ENCODE measurements around the gene FAM186B.

Gene FAM186B

DNA sequence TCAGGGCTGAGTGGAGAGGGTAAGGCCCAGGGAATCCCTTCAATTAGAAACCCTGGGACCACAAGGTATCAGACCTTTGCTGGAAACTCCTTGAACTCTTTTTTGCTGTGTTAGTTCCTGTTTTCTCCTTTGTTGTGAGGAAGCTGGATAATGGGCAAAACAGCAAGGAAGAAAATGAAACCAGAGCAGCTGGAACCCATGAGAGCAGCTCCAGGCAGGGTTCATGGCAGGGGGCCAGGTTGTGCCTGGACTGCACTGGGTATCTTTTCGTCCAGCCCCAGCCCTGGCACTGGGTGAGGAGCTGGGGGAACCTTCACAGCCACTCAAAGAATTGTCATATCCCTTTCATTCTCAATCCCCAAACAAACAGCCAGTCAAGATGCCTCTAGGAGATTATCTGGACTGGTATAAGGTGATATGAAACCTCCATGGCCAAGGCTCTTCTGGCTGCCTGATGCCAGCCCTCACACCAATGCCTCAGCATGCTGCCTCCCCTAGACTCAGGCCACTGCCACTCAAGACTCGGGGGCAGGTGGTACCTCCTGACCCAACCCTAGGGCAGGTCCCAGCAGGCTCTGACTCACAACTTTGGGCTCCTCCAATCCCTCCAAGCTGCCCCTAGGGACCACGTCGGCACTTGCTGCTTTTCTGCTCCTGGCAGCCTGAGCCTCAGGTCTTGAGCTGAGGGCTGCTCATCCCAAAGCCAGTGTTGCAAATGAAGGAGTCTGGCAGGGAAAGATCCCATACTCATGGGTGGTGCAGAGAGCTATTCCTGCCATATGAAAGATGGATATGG is 16.5 kb downstream of the FAM186B start:
- no peaks in the 10 kb centered on the region for H3K79me2 ChIP-seq (ENCODE audit: low read length)
- no peak overlapping the region for H3K9ac ChIP-seq (ENCODE audit: low read length)
- no peaks in the 10 kb centered on the region for H3K27me3 ChIP-seq (ENCODE audit: low read depth, low read length)
- no peak overlapping the region for H3K4me3 ChIP-seq (ENCODE audit: low read length)
- H3K36me3 ChIP-seq (replicated peaks; ENCODE audit: low read depth, low read length), result peaks cover 11% of the 10 kb centered on the region
- no peaks in the 10 kb centered on the region for H4K20me1 ChIP-seq (ENCODE audit: insufficient read depth, low read length)
- H3K4me1 ChIP-seq (ENCODE audit: low read length), result no peaks in the 10 kb centered on the region
- TF ChIP-seq, protein P1, sequence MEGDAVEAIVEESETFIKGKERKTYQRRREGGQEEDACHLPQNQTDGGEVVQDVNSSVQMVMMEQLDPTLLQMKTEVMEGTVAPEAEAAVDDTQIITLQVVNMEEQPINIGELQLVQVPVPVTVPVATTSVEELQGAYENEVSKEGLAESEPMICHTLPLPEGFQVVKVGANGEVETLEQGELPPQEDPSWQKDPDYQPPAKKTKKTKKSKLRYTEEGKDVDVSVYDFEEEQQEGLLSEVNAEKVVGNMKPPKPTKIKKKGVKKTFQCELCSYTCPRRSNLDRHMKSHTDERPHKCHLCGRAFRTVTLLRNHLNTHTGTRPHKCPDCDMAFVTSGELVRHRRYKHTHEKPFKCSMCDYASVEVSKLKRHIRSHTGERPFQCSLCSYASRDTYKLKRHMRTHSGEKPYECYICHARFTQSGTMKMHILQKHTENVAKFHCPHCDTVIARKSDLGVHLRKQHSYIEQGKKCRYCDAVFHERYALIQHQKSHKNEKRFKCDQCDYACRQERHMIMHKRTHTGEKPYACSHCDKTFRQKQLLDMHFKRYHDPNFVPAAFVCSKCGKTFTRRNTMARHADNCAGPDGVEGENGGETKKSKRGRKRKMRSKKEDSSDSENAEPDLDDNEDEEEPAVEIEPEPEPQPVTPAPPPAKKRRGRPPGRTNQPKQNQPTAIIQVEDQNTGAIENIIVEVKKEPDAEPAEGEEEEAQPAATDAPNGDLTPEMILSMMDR (IDR thresholded peaks at IDR 0.05; ENCODE audit: low read depth, low read length), result no peak
- TF ChIP-seq EZH2phosphoT487 (IDR thresholded peaks at IDR 0.05; ENCODE audit: low read depth), result no peak
- H2AFZ ChIP-seq (ENCODE audit: low read depth, low read length), result no peak overlapping the region
- H3K9me3 ChIP-seq (ENCODE audit: insufficient read depth, low read length), result no peaks in the 10 kb centered on the region
- H3K27ac ChIP-seq (ENCODE audit: low read length), result no peak overlapping the region
- no peak overlapping the region for H3K4me2 ChIP-seq (ENCODE audit: low read length)

DNA sequence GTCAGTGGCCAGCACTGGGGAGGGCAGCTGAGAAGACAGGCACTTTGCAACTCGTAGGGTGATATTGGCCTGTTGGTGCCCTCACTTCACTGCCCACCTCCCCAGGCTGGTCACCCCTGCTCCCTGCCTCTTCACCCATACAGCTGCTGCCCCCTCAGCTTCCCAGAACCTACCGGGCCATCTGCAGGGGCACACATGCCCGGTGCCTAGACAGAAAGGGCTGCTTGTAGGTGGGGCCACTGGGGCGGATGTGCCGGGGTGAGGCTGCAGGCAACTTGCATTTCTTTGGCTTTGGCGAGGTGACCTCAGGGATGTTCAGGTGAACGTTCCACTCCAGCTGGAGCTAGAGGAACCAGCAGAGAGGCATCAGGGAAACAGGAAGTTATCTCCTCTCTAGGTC is 17.2 kb downstream of the FAM186B start:
- peaks cover 11% of the 10 kb centered on the region for H3K36me3 ChIP-seq (replicated peaks; ENCODE audit: low read depth, low read length)
- TF ChIP-seq, protein P1 (IDR thresholded peaks at IDR 0.05; ENCODE audit: low read depth, low read length), result no peak
- no peak for TF ChIP-seq EZH2phosphoT487 (IDR thresholded peaks at IDR 0.05; ENCODE audit: low read depth)
- H3K4me2 ChIP-seq (ENCODE audit: low read length), result no peak overlapping the region
- H2AFZ ChIP-seq (ENCODE audit: low read depth, low read length), result no peak overlapping the region
- H3K27ac ChIP-seq (ENCODE audit: low read length), result no peak overlapping the region
- no peaks in the 10 kb centered on the region for H3K9me3 ChIP-seq (ENCODE audit: insufficient read depth, low read length)
- no peaks in the 10 kb centered on the region for H3K4me1 ChIP-seq (ENCODE audit: low read length)
- no peaks in the 10 kb centered on the region for H3K79me2 ChIP-seq (ENCODE audit: low read length)
- H3K9ac ChIP-seq (ENCODE audit: low read length), result no peak overlapping the region
- no peak overlapping the region for H3K4me3 ChIP-seq (ENCODE audit: low read length)
- H4K20me1 ChIP-seq (ENCODE audit: insufficient read depth, low read length), result no peaks in the 10 kb centered on the region
- H3K27me3 ChIP-seq (ENCODE audit: low read depth, low read length), result no peaks in the 10 kb centered on the region

GRCh38 chr12:49587174-49587908 is 18.1 kb downstream of the FAM186B start:
- Histone ChIP-seq H3K27ac (ENCODE audit: low read length) (no peak overlapping the region), H2AFZ (ENCODE audit: low read depth, low read length) (no peak overlapping the region), H3K27me3 (ENCODE audit: low read depth, low read length) (no peaks in the 10 kb centered on the region), H3K9me3 (ENCODE audit: insufficient read depth, low read length) (no peaks in the 10 kb centered on the region), H4K20me1 (ENCODE audit: insufficient read depth, low read length) (no peaks in the 10 kb centered on the region), H3K79me2 (ENCODE audit: low read length) (no peaks in the 10 kb centered on the region), H3K4me3 (ENCODE audit: low read length) (no peak overlapping the region), H3K36me3 (replicated peaks; ENCODE audit: low read depth, low read length) (peaks cover 11% of the 10 kb centered on the region), H3K4me1 (ENCODE audit: low read length) (peaks cover under 1% of the 10 kb centered on the region; the same call in 1 of the 2 replicates), H3K9ac (ENCODE audit: low read length) (no peak overlapping the region), H3K4me2 (ENCODE audit: low read length) (no peak overlapping the region)
- TF ChIP-seq, protein P1 (IDR thresholded peaks at IDR 0.05; ENCODE audit: low read depth, low read length), result no peak
- no peak for TF ChIP-seq EZH2phosphoT487 (IDR thresholded peaks at IDR 0.05; ENCODE audit: low read depth)
